ENCODE measurements around the gene COPS8.
A peak's percentile ranks its signal among the peaks of the same experiment; 100 is the strongest.

Gene COPS8

DNA sequence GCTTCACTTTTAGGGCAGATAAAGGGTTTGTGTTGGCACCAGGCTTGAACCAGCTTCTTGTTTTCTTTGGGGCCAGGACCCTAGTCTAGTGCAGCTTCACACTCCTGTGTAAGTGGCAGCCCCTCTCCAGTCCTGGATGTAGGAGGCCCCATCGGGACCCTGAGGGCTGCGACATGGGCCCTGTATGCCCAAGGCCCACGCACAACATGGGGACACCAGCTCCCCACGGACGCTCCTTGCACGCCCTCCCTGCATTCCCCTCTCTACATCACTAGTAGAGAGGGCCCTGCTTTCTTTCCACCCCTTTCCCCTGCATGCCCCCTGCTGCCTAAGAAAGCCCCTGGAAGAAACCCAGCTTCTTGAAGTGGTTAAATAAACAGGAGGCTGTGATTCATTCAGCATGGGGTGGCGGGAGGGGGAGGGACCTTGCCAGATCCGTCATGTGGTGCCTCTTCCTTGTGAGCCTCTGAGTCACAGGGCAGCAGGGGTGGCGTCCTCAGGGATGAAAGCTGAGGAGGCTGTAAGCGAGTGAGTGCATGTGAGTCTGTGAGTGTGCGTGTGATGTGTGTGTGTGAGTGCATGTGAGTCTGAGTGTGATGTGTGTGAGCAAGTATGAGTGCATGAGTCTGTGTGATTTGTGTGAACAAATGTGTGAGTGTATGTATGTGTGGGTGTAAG lies 42.5 kb downstream of the COPS8 start:
- H3K4me3 Mint-ChIP-seq: no peak overlapping the region
- H3K36me3 Mint-ChIP-seq (ENCODE audit: low read depth): no peaks in the 10 kb centered on the region
- H3K9me3 Mint-ChIP-seq: no peaks in the 10 kb centered on the region
- DNase-seq: peak; percentile 59
- peaks cover 2% of the 10 kb centered on the region for H3K4me1 Mint-ChIP-seq (ENCODE audit: low read depth)
- H3K27ac Mint-ChIP-seq: no peak overlapping the region
- H3K27me3 Mint-ChIP-seq: peaks cover 3% of the 10 kb centered on the region

DNA sequence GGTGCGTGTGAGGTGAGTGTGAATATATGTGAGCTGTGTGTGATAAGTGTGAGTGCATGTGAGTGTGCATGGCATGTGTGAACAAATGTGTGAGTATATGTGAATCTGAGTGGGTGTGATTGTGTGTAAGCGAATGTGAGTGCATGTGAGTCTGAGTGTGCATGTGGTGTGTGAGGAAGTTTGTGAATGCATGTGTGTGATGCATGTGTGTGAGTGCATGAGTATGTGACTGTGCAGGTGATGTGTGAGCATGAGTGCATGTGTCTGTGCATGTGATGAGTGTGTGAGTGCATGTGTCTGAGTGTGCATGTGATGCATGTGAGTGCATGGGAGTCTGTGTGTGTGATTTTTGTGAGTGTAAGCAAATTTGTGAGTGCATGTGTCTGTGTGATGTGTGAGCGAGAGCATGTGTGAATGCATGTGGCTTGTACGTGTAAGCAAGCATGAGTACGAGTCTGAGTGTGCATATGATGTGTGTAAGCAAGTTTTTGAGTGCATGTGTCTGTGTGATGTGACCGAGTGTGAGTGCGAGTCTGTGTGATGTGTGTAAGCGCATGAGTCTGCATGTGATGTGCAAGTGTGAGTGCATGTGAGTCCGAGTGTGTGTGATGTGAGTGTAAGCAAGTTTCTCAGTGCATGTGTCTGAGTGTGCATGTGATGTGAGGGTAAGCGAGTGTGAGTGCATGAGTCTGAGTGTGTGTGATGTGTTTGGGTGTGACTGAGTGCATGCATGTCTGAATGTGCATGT lies 43.3 kb downstream of the COPS8 start:
- Mint-ChIP-seq H3K4me3 (no peak overlapping the region), H3K4me1 (ENCODE audit: low read depth) (peaks cover 2% of the 10 kb centered on the region), H3K36me3 (ENCODE audit: low read depth) (no peaks in the 10 kb centered on the region), H3K27ac (no peak overlapping the region), H3K9me3 (no peaks in the 10 kb centered on the region), H3K27me3 (peaks cover 3% of the 10 kb centered on the region)
- DNase-seq: no peak

DNA sequence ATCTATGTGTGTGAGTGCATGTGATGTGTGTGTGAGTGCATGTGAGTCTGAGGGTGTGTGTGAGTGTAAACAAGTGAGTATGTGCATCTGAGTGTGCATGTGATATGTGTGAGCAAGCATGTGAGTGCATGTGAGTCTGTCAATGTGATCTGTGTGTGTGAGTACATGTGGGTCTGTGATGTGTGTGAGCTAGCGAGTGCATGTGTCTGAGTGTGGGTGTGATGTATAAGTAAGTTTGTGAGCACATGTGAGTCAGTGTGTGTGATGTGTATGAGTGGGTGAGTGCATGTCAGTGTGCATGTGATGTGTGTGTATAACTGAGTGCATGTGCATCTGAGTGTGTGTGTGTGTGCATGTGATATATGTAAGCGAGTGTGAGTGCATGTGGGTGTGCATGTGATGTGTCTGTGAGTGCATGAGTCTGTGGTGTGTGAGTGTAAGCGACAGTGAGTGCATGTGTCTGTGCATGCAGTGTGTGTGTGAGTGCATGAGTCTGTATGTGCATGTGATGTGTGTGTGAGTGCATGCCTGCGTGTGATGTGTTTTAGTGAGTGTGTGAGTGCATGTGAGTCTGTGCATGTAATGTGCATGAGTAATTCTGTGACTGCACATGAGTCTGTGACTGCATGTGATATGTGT lies 44.1 kb downstream of the COPS8 start:
- peaks cover 2% of the 10 kb centered on the region for H3K4me1 Mint-ChIP-seq (ENCODE audit: low read depth)
- peaks cover 3% of the 10 kb centered on the region for H3K27me3 Mint-ChIP-seq
- H3K9me3 Mint-ChIP-seq: no peaks in the 10 kb centered on the region
- DNase-seq: no peak
- H3K4me3 Mint-ChIP-seq: no peak overlapping the region
- no peaks in the 10 kb centered on the region for H3K36me3 Mint-ChIP-seq (ENCODE audit: low read depth)
- H3K27ac Mint-ChIP-seq: no peak overlapping the region

DNA sequence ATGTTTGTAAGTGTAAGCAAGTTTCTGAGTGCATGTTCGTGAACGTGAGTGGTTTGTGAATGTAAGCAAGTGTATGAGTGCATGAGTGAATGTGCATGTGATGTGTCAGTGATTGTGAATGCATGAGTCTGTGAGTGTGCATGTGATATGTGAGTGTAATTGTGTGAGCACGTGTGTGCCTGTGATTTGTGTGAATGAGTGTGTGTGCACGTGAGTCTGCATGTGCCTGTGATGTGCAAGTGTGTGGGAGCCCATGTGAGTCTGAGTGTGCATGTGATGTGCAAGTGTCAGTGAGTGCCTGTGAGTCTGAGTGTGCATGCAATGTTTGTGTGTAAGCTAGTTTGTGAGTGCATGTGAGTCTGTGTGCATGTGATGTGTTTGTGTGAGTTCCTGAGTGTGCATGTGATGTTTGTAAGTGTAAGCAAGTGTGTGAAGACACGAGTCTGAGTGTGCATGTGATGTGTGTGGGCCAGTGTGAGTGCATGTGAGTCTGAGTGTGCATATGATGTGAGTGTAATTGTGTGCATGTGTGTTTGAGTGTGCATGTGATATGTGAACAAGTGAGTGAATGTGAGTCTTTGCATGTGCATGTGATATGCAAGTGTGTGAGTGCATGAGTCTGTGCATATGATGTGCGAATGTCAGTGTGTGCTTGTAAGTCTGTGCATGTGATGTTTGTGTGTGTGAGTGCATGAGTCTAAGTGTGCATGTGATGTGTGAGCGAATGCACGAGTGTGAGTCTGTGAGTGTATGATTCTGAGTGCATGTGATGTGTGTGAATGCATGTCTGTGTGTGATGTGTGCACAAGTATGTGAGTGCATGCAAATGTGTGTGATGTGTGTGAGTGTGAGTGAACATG lies 45.1 kb downstream of the COPS8 start:
- H3K4me1 Mint-ChIP-seq (ENCODE audit: low read depth): peaks cover 2% of the 10 kb centered on the region
- H3K9me3 Mint-ChIP-seq: no peaks in the 10 kb centered on the region
- no peak overlapping the region for H3K4me3 Mint-ChIP-seq
- DNase-seq: no peak
- no peak overlapping the region for H3K27ac Mint-ChIP-seq
- peaks cover 3% of the 10 kb centered on the region for H3K27me3 Mint-ChIP-seq
- no peaks in the 10 kb centered on the region for H3K36me3 Mint-ChIP-seq (ENCODE audit: low read depth)

DNA sequence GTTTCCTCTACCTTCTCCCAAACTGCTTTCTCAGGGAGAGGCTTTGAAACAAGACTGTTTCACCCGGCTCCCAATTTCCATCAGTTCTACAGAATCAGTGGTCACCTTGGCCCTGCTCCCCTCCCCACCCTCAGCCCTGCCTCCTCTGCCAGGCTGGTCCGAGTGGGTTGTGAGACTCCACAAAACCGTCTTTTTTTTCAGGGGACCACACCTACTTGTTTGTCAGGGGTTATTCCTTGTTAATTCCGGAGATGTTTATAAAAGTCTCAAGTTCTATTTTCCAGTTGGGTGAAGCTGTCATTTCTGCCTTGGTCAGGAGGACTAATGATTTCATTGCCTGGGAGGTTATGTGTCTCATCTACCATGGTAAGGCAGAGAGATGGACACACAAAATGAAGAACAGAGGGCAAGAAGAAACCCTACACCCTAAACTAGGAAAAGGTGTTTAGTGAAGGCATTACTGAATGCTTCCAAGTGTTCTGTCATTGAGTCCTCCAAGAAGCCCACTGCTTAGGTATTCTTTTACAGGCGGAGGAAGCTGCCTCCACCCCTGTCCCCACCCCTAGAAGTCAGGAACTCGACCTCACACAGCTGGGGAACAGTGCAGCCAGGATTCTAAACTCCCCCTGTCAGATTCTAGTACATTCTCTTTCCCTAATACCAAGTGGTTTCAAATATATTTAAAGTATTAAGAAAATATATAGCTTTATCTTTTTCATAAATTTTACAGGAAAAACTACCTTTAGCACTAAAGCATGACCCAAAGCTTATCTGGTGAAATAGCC lies 46.3 kb downstream of the COPS8 start:
- Mint-ChIP-seq H3K27me3 (peaks cover 3% of the 10 kb centered on the region), H3K4me1 (ENCODE audit: low read depth) (peaks cover 2% of the 10 kb centered on the region), H3K4me3 (no peak overlapping the region), H3K27ac (no peak overlapping the region), H3K36me3 (ENCODE audit: low read depth) (no peaks in the 10 kb centered on the region), H3K9me3 (no peaks in the 10 kb centered on the region)
- DNase-seq: no peak

DNA sequence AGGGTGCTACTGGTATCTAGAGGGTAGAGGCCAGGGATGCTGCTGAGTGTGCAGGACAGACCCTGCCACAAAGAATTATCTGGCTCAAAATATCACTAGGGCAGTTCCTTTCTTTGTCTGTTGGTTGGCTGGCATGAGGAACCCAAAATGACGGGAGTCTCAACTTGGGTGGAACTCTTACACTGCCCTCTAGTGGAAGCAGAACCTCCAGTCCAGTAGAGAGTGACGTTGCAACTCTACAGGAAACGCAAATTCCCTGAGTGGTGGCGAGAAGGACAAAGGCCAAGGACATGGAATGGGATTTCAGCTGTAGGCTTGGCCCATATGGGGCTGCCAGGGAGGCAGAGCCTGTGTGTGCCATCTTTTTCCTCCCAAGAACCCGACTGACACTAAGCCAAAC lies 47.1 kb downstream of the COPS8 start:
- Mint-ChIP-seq H3K27ac (no peak overlapping the region), H3K9me3 (no peaks in the 10 kb centered on the region), H3K27me3 (peaks cover 3% of the 10 kb centered on the region), H3K36me3 (ENCODE audit: low read depth) (no peaks in the 10 kb centered on the region), H3K4me1 (ENCODE audit: low read depth) (peaks cover under 1% of the 10 kb centered on the region), H3K4me3 (no peak overlapping the region)
- DNase-seq: no peak

DNA sequence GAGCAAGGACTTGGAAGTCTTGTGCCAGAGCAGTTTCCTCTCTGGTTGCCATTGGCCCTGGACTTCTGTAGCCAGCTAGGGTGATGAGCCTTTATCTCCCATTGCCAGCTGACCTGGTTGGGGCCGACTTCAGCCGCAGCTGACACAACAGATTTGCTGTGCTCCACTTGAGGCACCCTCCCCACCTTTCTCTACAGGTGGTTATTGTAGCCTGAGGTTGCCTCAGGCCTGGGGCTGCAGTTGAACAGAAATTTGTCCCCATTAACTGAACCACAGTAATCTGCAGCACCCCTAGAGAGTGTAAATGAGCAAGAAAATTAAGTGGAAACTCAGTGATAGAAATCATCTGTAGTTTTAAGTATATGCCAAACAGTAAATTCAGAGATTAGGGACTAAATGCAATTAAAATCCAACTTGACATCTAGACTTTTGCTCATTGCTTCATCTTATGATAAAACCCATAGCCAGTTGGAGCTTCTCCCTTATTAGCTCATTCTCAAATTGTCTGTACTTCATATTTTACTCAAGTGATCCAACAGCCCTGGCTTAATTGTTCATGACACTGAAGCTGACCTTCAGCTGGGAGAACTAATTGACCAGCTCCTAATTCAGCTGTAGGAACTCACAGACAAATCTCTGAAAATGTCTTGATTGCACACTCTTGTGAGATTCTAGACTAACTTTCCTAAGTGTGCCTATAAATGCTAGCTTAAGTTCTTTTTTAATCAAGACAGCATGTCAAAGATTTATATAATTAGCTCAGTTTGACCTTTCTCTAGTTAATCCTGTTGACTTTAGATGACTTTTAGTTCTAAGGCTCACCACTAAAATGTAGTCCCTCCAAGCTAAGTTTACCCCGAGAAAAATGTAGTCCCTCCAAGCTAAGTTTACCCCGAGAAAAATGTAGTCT lies 48.9 kb downstream of the COPS8 start:
- H3K36me3 Mint-ChIP-seq (ENCODE audit: low read depth): no peaks in the 10 kb centered on the region

DNA sequence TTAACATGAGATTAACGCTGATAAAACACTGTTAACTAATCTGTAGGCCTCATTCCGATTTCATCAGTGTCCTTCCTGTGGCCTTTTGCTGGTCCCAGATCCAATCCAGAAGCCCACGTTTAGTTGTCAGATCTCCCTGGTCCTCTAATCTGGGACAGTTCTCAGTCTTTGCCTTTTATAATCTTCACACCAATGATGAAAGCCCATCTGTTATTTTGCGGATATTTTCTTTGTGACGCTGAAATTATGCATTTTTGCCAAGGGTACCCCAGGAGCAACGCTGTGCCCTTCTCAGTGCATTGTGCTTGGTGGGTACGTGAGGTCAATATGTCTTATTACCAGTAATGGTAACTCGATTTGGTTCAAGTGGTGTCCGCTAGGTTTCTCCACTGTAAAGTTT lies 51.1 kb downstream of the COPS8 start:
- Mint-ChIP-seq H3K4me3 (no peak overlapping the region), H3K4me1 (ENCODE audit: low read depth) (no peaks in the 10 kb centered on the region), H3K27me3 (peaks cover 4% of the 10 kb centered on the region), H3K27ac (no peak overlapping the region), H3K36me3 (ENCODE audit: low read depth) (no peaks in the 10 kb centered on the region), H3K9me3 (no peaks in the 10 kb centered on the region)
- no peak for DNase-seq

More for the DNA sequence above, 48.9 kb downstream of the COPS8 start:
- no peaks in the 10 kb centered on the region for H3K9me3 Mint-ChIP-seq
- no peaks in the 10 kb centered on the region for H3K4me1 Mint-ChIP-seq (ENCODE audit: low read depth)
- no peak overlapping the region for H3K27ac Mint-ChIP-seq
- H3K4me3 Mint-ChIP-seq: no peak overlapping the region
- H3K27me3 Mint-ChIP-seq: peaks cover 3% of the 10 kb centered on the region
- DNase-seq: no peak

DNA sequence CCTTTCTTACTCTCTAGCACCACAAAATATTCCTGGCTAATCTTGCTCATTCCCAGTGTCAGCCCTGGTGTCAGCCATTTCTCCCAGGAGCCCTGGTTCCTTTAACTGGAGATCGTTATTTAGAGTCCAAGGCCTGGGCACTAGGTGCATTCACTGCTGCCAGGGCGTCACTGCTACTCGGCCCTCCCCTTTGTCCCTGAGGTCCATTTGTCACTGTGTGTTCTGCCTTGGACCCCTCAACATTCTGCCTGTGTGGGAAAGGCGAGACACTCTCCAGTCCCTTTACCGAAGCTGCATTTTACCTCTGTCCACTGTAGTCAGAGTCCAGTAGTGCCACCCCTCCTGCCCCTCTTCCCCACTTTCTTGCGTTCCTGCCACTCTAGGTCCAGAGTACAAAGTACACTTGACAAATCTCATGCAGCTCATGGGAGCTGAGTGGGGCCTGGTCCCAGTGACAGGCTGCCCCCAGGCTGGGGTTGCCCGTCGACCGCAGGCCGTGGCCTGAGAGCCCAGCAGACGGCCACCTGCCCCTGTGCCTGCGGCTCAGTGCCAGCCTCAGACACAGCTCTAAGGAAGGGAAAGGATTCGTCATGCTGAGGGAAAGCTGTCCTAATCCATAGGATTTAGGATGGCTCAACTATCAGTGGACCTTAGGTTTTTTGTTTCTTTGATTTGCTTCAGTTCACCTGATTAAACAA lies 52.1 kb downstream of the COPS8 start:
- Mint-ChIP-seq H3K27ac (no peak overlapping the region), H3K27me3 (peaks cover 7% of the 10 kb centered on the region), H3K9me3 (no peaks in the 10 kb centered on the region), H3K4me1 (ENCODE audit: low read depth) (no peaks in the 10 kb centered on the region), H3K4me3 (no peak overlapping the region), H3K36me3 (ENCODE audit: low read depth) (no peaks in the 10 kb centered on the region)
- DNase-seq: no peak

DNA sequence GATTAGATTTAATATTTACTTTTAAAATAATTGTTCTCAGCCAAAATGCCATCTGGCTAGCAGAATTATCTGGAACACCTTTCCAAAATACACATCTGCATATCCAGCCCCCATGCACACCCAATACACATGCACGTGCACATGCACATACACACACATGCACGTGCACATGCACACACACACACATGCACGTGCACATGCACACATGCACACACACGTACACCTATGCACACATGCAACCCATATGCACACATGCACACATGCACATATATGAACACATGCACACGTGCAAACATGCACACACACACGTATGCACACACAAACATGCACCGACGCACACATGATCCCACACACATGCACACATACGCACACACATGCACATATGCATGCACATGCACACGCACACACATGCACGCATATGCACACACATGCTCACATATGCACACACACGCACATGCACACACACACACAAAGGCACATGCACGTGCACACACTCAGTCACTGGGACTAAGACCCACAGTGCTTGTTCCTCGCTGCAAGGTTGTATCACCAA lies 53.5 kb downstream of the COPS8 start:
- Mint-ChIP-seq H3K36me3 (ENCODE audit: low read depth) (peaks cover 1% of the 10 kb centered on the region), H3K27ac (no peak overlapping the region), H3K27me3 (peaks cover 5% of the 10 kb centered on the region), H3K9me3 (no peaks in the 10 kb centered on the region), H3K4me1 (ENCODE audit: low read depth) (no peaks in the 10 kb centered on the region), H3K4me3 (no peak overlapping the region)
- no peak for DNase-seq

DNA sequence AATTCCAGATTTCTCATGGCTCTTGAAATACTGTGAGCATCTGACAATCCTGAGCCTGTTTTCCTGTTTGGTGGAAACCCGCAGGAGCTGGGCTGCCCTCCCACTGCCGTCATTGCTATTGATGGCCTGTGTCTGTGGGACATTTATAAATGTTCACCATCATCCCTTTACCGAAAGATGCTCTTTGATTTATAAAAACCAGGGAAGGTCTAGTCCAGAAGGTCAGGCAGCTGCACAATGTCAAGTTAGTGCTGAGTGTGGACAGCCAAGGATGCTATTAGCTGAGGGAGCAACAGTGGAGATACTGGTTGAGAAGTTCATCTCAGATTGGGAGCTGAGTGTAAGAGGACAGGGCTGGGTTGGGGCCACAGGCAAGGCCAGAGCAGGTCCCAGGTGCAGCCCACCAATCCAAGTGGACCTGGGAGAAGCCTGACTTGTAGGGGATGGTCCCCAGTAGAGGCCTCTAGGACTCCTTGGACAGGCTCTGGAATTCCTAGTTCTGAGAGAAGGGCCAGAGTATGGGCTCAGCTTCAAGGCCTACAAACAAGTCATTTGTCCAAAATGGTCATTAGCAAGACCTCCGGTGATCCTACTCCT lies 55.1 kb downstream of the COPS8 start:
- DNase-seq: no peak

DNA sequence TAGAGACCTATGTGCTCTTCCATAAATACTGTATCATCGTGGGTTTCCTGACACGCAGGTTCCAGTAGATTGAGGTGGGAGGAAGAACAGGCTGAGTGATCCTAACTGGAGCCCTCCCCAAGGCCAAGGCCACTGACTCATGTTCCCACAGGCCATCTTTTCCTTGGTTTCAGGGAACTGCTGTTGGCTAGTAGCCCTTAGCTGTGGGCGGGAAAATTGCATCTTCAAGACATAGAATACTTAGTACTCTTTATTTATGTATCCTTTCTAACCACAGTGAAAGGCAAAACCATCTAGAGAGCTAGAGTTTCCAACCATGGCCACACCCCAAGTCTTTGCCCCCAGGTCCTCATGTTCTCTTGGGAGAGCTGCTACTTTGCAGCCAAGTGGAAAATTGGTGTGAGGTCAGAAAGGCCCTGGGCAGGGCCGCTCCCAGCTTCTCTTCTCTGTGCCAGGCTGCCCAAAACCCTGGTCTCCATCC lies 55.9 kb downstream of the COPS8 start:
- DNase-seq: no peak
- H3K4me3 Mint-ChIP-seq: no peak overlapping the region
- H3K9me3 Mint-ChIP-seq: peaks cover 9% of the 10 kb centered on the region
- peak overlapping the region; percentile 16 for H3K27ac Mint-ChIP-seq
- H3K36me3 Mint-ChIP-seq (ENCODE audit: low read depth): peaks cover 9% of the 10 kb centered on the region
- H3K4me1 Mint-ChIP-seq (ENCODE audit: low read depth): no peaks in the 10 kb centered on the region
- peaks cover 5% of the 10 kb centered on the region for H3K27me3 Mint-ChIP-seq

More for the DNA sequence above, 55.1 kb downstream of the COPS8 start:
- Mint-ChIP-seq H3K27me3 (peaks cover 5% of the 10 kb centered on the region), H3K4me3 (no peak overlapping the region), H3K36me3 (ENCODE audit: low read depth) (peaks cover 5% of the 10 kb centered on the region), H3K4me1 (ENCODE audit: low read depth) (no peaks in the 10 kb centered on the region), H3K27ac (no peak overlapping the region), H3K9me3 (peaks cover 2% of the 10 kb centered on the region)

Measured in activated T-cell treated with anti-CD3 and anti-CD28 coated beads, Interleukin-2, amount 50 U/mL, for 24 hours (primary cell).